Tongue (tissue), 2 donors: ENCODE results near the gene PROM2. TPM values are rescaled to one million over a fixed set of nuclear protein-coding genes. Genes with fewer than 3 reads are reported as not detected.

ENCODE experiments used
- DNase-seq: peaks from one replicate; pipeline ENCODE4 v3.0.0-alpha.2; 2015
- total RNA-seq: library from RNA; depleted of rRNA; stranded (reverse); fragments of >200 nt; gene quantifications from one replicate; pipeline ENCODE4 v1.2.3, GENCODE V29; 2014

The PROM2 gene
- total RNA-seq, 1 donor from 2014 or later, result 12.6 TPM

DNA sequence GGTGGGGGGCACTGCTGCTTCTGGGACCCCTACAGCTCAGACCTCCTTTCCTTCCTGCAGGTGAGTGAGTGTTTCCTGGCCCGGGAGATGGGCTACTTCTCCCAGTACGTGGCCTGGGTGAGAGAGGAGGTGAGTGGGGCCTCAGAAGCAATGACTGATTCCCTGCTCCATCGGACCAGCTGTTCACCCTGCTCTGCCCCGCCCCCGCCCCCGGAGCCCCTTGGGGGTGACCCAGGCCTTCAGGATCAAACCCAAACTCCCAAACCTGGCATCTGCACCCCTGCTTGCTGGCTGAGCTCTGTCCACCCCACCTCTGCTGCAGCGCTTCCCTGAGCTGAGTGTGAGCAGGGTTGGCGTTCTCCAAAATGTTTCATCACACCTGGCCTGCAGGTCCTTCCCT is 13.1 kb downstream of the PROM2 start:
- no peak for DNase-seq

DNA sequence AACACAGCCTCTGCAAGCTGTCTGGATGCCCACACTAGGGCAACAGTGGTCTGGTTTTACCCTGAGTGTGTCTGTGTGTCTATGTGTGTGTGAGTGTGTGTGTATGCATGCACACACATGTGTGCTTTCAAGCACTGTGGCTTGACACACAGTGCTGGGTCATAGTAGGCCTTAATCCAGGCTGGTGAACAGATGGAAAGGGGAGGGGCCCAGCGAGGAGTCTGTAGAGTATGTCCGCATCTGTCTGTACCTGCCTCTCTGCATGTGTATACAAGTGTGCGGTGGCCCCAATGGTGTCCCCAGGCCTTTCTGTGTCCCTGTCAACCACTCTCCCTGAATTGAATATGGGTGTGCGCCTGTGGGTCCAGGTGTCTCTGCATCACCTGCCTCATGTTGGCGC is 13.6 kb downstream of the PROM2 start:
- peak; percentile 20 for DNase-seq

DNA sequence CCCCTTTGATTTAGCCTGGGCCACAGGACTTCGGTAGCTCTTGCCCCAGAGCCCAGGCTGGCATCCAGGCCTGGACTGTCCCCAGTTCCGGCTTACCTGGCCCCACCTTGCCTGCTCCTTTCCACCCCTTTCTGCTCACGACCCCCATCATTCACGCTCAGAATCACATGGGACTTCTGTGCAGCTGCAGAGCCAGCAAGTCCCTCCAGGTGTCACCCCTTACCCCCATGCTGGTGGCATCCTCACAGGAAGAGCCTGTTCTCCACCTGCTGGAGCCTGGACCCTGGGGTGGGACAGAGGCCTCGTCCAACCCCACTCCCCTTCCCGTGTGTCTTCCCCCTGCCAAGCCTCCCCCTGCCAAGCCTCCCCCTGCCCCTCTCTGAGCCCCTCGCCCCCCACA is 15.0 kb downstream of the PROM2 start:
- no peak for DNase-seq

DNA sequence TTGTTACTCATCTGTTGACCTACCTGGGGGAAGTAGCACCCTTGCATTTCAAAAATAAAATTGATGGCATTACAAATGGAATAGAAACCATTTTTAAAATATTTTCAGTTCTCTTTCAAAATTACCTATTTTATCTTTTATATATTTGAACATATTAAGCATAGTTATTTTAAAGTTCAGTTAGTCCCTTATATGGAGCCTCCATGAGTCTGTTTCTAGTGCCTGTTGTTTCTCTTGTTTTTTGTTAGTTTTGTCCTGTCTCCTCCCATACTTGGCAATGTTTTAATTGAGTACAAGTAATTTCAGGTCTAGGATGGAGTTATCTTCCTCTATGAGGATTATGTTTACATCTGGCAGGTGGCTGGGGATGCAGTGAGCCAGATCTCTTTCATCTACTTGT is 17.0 kb downstream of the PROM2 start:
- DNase-seq, result no peak

DNA sequence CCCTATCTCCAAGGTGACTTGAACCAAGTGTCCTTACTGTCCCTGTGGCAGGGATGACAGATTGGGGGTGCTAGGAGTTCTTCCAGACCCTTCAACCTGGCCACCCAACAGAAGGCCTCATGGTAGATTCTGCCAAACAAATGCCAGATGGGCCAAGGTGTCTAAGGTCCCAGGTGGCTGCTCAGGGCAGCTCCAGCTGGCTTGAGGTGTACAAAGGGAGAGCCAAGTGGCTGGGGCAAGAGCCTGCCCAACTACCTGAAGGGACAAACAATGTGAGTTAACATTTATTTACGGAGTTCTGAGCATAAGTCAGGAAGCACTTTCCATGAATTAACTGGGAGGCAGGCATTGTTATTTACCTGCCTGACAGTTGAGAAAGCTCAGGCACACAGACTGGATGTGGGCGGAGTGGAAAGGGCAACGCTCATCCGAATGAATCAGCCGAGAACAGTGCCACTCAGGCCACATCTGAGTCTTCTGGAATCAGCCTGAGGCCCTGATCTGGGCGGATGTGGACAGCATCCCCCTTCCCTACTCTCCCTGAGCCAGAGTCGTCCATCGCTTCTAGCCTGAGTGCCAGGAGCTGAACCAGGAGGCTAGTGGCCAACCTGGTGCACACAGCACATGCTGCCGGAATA is 18.5 kb downstream of the PROM2 start:
- DNase-seq, result no peak

DNA sequence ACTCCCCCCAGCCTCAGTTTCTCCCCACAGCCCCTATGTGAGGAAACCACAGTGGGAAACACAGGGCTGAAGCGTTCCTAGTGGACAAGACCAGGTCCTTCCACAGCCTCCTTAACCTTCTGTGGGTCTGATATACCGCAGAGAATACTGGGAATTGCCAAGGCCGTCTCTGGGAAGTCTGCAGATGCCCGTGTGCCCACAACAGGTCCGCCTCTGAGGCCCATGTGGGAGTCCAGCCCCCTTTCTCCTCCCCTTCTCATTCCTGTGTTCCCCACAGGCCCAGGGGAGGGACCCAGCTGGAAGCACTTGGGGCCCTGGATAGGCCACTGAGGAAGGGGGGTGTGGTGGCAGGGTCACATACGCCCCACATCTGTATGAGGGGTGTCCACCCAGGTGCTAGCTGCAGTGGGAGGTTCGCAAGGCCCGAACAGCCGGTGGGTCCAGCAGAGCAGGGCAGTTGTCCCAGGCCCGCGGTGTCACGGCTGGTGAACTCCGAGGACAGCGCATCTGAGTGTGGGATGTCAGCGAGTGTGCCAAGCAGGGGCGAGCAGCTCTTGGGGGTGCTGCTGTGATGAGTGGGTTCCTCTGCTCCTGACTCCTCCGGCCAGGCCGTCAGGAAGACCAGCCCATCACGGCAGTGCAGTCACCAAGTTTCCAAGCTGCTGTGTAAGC is 20.5 kb downstream of the PROM2 start:
- no peak for DNase-seq

DNA sequence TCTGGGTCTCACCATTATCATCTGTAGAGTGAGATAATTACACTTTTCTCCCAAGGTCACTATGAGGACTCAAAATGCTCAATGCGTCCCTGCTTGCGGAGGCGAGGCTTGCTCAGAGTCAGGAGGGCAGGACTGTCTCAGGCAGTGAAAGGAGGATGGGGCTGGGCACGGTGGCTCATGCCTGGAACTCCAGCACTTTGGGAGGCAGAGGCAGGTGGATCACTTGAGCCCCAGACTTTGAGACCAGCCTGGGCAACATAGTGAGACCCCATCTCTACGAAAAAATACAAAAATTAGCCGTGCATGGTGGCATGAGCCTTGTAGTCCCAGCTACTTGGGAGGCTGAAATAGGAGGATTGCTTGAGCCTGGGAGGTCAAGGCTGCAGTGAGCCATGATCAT is 21.1 kb downstream of the PROM2 start:
- DNase-seq, result no peak

DNA sequence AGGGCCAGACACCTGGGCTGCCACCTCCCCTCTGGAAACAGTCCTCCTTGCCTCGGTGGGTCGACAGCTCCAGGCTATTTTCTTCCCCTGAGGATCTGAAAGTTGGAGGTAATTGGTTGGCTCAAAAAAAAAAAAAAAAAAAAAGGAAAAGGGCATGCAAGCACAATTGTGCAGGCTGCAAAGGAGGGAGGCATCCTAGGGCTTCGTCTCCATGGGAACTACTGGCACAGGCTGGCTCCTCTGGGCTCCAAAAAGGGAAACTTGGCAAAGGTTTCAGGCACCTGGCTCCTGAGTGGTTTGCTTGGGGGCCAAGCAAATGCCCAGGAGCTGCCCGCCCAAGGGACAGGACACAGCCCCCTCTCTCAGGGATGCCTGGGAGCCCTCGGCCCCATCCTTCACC is 21.8 kb downstream of the PROM2 start:
- peak; percentile 61 for DNase-seq

DNA sequence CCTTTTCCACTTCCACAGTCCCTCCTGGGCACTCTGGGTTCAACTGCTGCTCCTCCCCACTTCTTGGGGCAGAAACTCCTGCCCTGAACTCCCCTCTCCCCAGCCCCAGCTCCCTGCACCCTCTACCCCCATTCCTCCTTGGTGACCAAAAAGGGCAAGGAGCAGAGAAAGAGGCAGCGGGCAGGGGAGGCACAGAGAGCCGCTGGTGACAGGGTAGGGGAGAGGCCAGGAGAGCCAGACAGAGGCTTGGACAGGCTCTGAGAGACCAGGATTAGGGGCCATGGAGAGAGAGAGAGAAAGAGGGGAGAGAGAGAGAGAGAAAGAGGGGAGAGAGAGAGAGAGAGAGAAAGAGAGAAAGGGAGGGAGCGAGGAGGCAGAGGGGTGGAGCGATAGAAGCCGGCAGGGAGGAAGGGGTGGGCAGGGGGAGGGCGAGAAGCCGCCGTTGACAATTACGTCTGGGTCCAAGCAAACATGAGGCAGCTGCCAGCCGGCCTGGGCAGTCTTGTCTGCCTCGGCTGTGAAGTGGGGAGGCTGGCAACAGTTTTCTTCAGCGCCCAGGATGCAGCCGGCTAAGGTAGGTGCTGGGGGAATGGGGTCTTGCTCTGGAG is 22.7 kb downstream of the PROM2 start, which contains the start of gene KCNIP3:
KCNIP3 (plus strand) TSS at position 468 of the 608 bp plus-strand sequence; CDS start at position 560, 92 bp downstream.
- DNase-seq, result peak; percentile 85

DNA sequence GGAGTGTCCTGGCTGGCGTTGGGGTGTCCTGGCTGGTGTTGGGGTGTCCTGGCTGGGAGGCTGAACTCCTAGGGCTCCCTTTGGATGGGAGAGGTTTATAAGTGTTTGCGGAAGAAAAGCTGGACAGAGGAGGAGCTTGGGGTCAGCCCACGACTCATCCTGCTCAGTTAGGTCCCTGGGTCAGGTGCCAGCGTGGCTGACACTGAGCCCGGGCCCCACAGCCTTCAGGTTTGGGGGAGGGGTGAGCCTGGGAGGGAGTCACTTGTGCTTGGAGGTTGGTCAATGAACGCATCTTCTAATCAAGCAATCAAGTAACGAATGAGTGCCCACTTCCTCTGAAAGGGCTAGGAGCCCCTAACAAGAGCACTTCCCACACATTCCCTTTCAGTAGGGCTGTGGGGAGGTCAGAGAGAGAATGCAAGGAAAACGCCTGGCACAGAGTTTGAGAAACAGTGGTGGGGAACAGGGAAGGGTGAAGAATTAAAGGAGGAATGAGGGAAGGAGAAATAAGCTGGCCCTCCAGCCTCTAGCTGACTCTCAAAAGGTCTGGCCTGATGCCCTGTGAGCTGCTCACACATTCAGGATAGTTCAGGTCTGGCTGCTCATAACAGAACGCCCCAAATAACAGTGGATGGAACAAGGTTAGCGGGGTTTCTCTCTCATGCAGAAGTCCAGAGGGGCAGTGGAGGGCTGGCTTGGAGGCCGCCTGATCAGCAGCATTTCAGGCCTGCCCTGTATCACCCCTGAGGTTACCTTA is 23.6 kb downstream of the PROM2 start:
- DNase-seq, result no peak

DNA sequence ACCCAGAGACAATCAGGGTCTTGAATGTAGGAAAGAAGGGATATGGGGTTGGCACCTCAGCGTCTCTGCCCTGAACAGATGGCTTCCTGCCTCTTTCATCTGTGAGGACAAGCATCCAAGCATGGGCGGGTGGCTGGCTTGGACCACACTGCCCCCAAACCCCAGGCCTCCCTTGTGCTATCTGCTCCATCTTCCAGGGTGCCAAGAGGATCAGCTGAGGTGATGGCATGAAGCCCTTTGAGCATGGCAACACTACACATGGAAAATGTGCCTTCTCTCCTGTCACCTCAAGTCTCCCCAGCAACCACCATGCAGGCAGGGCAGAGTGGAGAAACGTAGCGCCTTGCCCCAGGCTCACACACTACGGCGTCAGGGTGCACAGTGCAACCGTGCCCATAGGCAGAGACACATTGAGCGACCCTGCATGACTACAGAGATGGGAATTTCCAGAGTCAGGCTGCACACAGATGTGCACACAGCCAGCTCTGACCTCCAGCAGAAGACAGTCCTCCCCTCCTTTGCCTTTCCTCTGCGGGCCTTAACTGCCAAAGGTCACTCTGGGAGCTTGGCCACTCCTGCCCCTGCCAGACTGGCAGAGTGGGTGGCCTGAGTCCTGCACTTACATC is 24.4 kb downstream of the PROM2 start:
- DNase-seq, result no peak

DNA sequence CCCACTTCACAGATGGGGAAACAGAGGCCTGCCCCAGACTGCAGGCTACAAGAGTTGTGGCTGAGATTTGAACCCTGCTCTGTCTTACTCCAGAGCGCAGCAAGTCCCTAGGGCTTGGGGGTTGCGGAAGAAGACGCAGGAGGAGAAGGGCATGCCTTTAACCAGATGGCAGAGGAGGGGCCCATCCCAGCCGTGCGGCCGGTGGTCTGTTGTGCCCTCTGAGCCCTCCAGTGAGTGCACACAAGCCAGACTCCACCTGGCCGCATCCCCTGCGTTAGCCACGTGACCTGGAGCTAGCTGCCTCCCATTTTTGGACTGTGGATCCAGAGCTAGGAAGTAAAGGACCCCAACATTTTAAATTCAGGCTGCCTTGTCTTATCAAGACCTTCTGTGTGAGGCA is 25.7 kb downstream of the PROM2 start:
- no peak for DNase-seq

DNA sequence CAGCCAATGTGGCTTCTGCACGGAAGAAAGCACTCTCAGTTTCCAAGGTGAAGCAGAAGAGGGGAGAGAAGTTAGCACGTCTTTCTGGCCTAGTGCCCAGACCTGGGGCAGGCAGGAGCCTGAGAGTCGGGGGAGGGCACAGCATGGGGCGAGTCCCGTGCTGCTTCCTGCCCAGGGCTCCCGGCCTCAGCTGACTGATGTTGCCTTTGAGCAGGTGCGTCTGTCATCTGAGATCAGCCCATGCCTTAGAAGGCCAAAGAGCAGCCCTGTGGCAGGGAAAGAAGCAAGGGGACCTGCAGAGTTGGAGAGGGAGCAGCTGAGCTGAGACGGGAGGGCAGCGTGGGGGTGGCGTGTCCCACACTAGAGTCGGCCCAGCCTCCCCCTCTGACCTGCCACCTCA is 26.2 kb downstream of the PROM2 start:
- peak; percentile 79 for DNase-seq

DNA sequence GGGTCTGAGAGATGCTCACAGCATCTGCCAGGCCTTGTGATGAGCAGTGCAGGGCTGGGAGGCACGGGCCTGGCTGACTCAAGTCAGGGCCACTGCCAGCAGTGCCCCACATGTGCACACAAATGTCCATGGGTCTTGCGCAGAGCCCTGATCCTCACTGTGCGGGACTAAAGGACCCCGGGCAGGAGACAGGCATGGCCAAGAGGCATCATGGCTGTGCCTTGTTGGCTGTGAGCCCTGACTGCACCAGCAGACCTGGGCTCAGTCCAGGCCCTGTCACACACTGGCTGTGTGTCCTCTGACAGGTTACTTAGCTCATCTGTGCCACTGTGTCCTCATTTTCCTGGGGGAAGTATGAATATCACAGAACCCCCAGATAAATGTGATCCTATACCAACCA is 26.9 kb downstream of the PROM2 start:
- no peak for DNase-seq

DNA sequence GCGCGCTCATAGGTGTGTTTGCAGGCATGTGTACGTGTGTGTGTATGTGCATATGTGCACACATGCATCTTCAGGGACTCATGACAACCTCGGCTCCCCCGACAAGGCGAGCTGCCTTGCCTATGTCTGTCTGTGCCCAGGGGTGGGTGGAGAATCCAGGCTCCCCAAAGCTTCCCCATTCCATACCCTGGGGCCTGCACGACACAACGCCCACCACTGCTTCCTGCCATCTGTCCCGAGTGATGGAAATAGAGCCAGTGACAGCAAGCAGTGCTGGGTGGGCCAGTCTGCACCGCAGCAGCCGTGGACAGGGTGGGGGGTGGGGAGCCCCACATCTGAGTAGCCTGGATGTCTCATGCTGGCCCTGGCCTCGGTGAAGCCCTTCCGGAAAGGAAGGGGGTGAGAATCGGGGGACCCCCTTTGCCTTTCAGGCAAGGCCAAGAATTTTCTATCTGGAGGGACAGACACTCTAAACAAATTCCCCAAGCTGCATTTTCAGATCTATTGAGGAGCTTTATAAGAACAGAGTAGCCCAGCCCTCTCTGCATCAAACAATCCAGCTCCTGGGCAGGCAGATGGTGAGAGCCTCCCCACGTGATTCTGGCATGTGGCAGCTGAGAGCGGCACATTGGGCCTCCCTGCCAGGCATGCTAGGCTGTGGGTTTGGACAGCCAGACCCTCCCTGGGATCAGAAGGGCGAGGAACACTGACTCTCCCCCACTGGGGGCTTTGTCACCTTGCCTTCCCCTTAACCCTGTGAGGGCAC is 27.8 kb downstream of the PROM2 start:
- no peak for DNase-seq

DNA sequence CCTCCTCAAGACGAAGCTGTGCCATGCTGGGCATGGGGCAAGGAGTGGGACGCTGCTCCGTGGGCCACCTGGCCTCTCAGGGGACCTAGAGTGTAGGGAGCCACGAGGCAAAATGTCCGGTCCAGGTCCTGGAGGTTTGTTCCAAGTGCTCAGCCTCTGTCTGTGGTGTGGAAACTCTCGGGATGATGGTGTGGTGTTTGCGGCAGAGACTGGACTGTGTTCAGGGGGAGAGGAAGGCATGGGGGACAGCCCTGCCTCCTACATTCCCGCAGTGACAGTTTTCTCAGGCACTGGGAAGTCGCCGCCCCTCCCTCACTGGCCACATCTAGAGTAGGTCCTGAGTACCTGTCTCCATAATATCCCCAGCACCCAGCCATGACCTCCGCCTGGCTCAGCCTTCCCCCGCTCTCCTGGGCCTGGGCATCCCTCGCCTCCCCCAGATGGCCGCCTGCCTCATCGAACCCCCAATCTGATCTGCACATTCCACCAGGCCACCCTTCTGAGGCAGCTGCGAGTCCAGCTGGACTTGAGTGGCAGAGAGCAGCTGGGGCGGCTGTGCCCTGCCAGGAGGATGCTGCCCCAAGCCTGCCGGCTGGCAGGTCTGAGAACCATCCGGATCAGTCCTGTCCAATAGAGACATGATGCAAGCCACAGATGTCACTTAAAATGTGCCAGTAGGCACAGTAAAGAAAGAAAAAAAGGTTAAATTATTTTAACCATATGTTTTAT is 29.1 kb downstream of the PROM2 start:
- DNase-seq, result peak; percentile 94

DNA sequence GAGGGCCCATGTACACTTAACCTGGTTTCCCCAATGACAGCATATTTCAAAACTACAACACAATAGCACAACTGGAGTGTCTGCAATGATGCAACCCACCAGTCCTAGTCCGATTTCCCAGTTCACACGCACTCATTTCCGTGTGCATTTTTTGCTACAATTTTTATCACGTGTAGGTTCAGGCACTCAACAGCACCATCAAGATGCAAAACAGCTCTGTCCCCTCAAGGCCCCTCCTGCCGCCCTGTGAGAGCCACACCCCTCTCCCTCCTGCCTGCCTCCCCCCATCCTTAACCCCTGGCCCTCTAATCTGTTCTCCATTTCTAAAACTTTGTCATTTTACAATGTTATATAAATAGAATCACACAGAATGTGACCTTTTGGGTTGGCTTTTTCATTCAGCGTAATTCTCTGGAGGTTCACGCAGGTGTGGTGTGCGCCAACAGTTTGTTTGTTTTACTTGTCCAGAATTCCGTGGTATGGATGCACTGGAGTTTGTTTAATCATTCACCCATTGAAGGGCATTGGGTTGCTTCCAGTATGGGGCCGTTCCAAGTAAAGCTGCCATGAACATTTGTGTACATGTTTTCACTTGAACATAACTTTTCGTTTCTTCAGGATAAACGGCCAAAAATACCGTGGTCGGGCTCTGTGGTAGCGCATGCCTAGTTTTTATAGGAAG is 31.3 kb downstream of the PROM2 start:
- DNase-seq, result peak; percentile 51

DNA sequence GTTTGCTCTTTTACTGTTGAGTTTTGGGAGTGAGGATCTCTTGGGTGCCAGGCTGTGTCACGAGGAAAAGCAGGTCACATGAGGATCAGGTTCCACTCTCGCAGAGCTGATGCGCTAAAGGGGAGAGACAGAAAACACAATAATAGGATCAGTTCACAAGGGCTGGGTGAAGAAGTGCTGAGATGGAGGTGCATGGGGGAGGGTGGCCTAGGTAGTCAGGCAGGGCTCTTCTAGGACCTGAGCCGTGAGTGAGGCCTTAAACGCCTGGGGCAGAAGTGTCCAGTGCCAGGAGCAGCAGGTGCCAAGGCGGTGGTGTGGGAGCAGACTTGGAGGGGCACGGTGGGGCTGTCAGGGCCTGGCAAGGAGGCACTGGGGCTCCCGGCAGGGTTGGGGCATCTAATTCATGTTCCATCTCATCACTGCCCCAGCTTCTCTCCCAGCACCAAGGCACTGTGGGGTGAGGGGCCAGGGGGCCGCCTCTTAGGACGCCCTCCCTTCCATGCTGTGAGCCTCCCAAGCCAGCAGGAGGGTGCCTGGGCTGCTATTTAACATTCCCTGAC is 32.2 kb downstream of the PROM2 start:
- DNase-seq, result no peak

DNA sequence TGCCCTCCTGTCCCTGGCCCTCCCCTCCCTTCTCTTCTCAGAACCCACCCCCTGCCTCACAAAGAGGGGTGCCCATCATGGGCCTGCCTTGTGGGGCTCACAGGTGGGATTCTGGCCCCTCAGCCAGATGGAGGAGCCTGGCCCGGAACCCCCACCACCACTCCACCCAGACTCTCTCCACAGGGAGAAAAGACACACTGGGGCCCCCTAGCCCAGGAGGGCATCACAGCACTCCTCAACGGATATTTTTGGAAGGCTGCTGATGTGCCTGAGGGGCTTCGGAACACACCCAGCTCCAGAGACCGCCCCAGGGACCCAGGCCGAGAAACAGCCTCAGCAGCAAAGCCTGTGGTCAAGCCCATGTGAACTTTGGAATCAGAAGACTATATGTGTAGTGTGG is 32.8 kb downstream of the PROM2 start:
- no peak for DNase-seq

DNA sequence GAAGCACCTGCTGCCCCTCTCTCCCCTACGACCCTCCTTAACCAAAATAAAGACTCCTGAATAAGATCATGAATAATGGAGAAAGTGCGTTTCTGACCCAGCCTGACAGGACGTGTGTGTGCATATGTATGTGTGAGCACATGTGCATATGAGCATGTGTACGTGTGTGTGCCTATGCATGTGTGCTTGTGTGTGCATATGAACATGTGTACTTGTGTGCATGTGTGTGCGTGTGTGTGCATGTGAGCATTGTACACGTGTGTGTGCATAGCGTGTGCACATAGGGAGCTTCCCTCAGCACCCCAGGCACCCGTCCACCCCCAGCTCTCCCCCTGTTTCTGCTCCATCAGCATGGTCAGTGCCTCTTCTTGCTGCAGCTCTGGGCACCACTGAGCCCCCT is 33.6 kb downstream of the PROM2 start:
- DNase-seq, result no peak
